ENCODE data around the gene SHC3.

The SHC3 gene

GRCh38 chr9:89178830-89179539 is 367 bp upstream of the SHC3 start:
- no peak for TF ChIP-seq CTCF (IDR thresholded peaks at IDR 0.05; ENCODE audit: insufficient read depth, low read depth, low read length, missing control alignments)
- H3K4me3 ChIP-seq (ENCODE audit: low read depth, low read length), result no peak overlapping the region
- no peak for DNase-seq (ENCODE audit: low read depth)

GRCh38 chr9:89177012-89177943 is 1.3 kb downstream of the SHC3 start:
- no peak overlapping the region for H3K4me3 ChIP-seq (ENCODE audit: low read depth, low read length)
- no peak for TF ChIP-seq CTCF (IDR thresholded peaks at IDR 0.05; ENCODE audit: insufficient read depth, low read depth, low read length, missing control alignments)
- no peak for DNase-seq (ENCODE audit: low read depth)

GRCh38 chr9:89175828-89176261 is 2.8 kb downstream of the SHC3 start:
- H3K4me3 ChIP-seq (ENCODE audit: low read depth, low read length), result no peak overlapping the region
- DNase-seq (ENCODE audit: low read depth), result no peak
- TF ChIP-seq CTCF (IDR thresholded peaks at IDR 0.05; ENCODE audit: insufficient read depth, low read depth, low read length, missing control alignments), result no peak

DNA sequence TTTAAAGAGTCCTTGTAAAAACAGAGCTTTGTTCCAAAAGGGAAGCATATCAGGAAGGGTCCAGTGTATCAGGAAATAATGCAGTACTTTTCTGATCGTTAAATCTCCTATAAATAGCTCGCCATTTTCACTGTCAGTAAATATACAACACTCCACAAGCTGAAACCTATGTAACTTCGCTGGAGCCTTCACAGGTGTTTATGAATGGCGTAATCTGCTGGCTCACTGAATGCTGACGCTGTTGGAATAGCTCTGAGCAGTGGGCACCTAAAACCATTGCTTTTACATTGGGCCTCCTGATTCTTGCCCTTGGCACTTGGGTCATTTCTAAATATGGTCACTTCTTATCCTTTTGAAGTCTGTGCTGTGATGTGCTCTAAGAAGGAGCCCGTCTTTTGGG is 4.3 kb downstream of the SHC3 start:
- TF ChIP-seq CTCF (IDR thresholded peaks at IDR 0.05; ENCODE audit: insufficient read depth, low read depth, low read length, missing control alignments), result no peak
- H3K4me3 ChIP-seq (ENCODE audit: low read depth, low read length), result no peak overlapping the region
- DNase-seq (ENCODE audit: low read depth), result no peak

DNA sequence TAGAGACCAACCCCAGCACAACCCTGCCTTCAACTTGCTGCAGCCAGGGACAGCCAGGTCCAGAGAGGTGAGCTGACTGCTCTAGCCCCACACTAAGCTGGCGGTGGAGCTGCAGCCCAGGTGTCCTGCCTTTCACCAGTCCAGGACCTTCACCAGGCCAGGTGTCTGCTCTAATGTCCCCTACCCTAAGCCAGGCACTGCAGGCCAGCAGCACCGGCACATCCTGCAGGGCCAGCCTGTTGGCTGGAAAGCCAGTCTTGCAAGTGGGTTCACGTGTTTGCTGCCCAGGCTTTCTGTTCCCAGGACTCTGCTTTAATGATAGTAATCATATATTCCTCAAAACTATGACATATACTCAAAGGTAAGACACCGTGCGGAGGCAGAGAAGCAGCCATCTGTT is 5.5 kb downstream of the SHC3 start:
- DNase-seq (ENCODE audit: low read depth), result no peak
- no peak overlapping the region for H3K4me3 ChIP-seq (ENCODE audit: low read depth, low read length)
- no peak for TF ChIP-seq CTCF (IDR thresholded peaks at IDR 0.05; ENCODE audit: insufficient read depth, low read depth, low read length, missing control alignments)

DNA sequence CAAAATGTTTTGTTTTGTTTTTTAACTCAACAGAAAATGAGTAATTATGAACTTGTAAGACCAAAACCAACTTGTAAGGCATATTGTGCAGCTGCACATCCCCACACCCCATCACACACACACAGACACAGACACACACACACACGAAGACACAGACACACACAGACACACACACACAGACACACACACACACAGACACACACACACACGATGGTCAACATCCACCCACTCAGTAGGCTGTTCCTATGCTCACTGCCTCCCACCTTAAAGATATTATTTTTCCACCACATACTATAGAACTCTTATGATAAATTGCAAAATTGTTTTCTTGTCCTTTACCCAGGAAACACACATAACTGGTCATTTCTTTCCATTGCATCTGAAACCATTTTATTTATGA is 6.2 kb downstream of the SHC3 start:
- H3K4me3 ChIP-seq (ENCODE audit: low read depth, low read length), result no peak overlapping the region
- no peak for DNase-seq (ENCODE audit: low read depth)
- TF ChIP-seq CTCF (IDR thresholded peaks at IDR 0.05; ENCODE audit: insufficient read depth, low read depth, low read length, missing control alignments), result no peak

All from GM12865 (cell line).